ENCODE measurements around the gene CPNE6. TPM values are rescaled to one million over a fixed set of nuclear protein-coding genes. Genes with fewer than 3 reads are reported as not detected.

CPNE6 gene
- total and polyA plus RNA-seq, 2 of the 13 experiments (the other 11 are each of a cell fraction or from before 2014, with no cell fraction given): not detected

DNA sequence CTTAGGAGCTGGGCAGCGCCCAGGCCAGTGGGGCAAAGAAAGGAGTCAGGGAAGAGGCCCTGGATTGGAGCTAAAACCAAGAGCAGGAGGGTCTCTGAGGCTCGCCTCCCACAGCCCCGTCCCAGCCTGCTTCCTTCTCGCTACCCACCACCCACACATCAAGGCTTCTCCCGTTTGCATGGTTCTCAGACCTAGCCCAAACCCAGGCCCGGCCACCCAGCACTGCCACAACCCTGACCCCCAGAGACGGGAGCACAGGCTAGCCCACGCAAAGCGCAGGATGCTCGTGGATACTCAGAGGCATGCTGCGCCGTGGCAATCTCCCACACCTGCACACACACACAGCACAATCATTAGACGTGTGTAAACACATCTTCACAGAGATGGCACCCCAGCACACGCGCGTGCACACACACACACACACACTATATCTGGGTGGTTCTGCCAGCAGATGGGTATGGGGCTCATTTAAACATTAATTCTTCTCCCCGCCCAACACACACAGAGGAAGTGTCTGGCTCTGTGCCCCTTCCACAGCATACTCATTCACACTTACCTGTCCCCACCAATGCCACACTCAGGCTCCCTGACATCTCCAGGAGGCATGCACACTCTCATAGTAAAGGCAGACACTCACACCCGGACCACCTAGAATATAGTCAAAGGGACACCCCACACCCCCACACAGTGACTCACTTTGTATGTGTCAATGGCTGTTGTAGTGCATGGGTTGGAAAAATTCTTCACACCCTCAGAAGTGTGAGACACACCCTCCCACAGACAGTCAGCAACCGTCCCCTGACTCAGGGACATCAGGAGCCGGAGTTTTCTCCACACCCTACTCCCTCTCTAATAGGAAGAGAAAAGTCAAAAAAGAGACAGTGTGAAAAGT lies 18.5 kb upstream of the CPNE6 start (continued):
- TF ChIP-seq, protein P1, sequence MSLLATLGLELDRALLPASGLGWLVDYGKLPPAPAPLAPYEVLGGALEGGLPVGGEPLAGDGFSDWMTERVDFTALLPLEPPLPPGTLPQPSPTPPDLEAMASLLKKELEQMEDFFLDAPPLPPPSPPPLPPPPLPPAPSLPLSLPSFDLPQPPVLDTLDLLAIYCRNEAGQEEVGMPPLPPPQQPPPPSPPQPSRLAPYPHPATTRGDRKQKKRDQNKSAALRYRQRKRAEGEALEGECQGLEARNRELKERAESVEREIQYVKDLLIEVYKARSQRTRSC (CRISPR knock-in tag; IDR thresholded peaks at IDR 0.05; ENCODE audit: low read depth): no peak
- 0 out of 2 replicates have a peak, but pooled peaks have one; percentile 48 for TF ChIP-seq TRIM24 (CRISPR knock-in tag; IDR thresholded peaks at IDR 0.05)
- no peak for TF ChIP-seq SAP130 (CRISPR knock-in tag; IDR thresholded peaks at IDR 0.05; ENCODE audit: low read depth)
- TF ChIP-seq MYNN (CRISPR knock-in tag; IDR thresholded peaks at IDR 0.05; ENCODE audit: low read depth): no peak
- TF ChIP-seq ZNF160 (CRISPR knock-in tag; IDR thresholded peaks at IDR 0.05): no peak
- TF ChIP-seq ZNF570 (CRISPR knock-in tag; IDR thresholded peaks at IDR 0.05; ENCODE audit: borderline replicate concordance): 0 out of 2 replicates have a peak, but pooled peaks have one; percentile 21
- no peak for TF ChIP-seq ZBTB1 (CRISPR knock-in tag; IDR thresholded peaks at IDR 0.05; ENCODE audit: borderline replicate concordance)
- no peak for TF ChIP-seq HDAC6 (IDR thresholded peaks at IDR 0.05; ENCODE audit: low read depth, low read length)
- TF ChIP-seq SIX1 (CRISPR knock-in tag; IDR thresholded peaks at IDR 0.05; ENCODE audit: borderline replicate concordance): no peak
- TF ChIP-seq ATF1 (CRISPR knock-in tag; IDR thresholded peaks at IDR 0.05): no peak
- TF ChIP-seq ZNF350 (CRISPR knock-in tag; IDR thresholded peaks at IDR 0.05; ENCODE audit: borderline replicate concordance, low read depth): peak; percentile 26
- peak; percentile 43; the same call in 1 of the 2 replicates for TF ChIP-seq ZNF749 (CRISPR knock-in tag; IDR thresholded peaks at IDR 0.05; ENCODE audit: borderline replicate concordance)
- 0 out of 2 replicates have a peak, but pooled peaks have one; percentile 60 for TF ChIP-seq ZNF616 (CRISPR knock-in tag; IDR thresholded peaks at IDR 0.05; ENCODE audit: low read depth)
- no peak for TF ChIP-seq ZNF720 (CRISPR knock-in tag; IDR thresholded peaks at IDR 0.05)
- no peak for TF ChIP-seq ATF7 (IDR thresholded peaks at IDR 0.05)
- TF ChIP-seq ATF7 (CRISPR knock-in tag; IDR thresholded peaks at IDR 0.05): 0 out of 2 replicates have a peak, but pooled peaks have one; percentile 1
- 0 out of 2 replicates have a peak, but pooled peaks have one; percentile 24 for TF ChIP-seq ZNF343 (CRISPR knock-in tag; IDR thresholded peaks at IDR 0.05)
- TF ChIP-seq, protein P2, sequence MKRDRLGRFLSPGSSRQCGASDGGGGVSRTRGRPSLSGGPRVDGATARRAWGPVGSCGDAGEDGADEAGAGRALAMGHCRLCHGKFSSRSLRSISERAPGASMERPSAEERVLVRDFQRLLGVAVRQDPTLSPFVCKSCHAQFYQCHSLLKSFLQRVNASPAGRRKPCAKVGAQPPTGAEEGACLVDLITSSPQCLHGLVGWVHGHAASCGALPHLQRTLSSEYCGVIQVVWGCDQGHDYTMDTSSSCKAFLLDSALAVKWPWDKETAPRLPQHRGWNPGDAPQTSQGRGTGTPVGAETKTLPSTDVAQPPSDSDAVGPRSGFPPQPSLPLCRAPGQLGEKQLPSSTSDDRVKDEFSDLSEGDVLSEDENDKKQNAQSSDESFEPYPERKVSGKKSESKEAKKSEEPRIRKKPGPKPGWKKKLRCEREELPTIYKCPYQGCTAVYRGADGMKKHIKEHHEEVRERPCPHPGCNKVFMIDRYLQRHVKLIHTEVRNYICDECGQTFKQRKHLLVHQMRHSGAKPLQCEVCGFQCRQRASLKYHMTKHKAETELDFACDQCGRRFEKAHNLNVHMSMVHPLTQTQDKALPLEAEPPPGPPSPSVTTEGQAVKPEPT (CRISPR knock-in tag; IDR thresholded peaks at IDR 0.05; ENCODE audit: low read depth): 0 out of 2 replicates have a peak, but pooled peaks have one; percentile 15
- TF ChIP-seq ZNF329 (CRISPR knock-in tag; IDR thresholded peaks at IDR 0.05; ENCODE audit: low read depth): 0 out of 2 replicates have a peak, but pooled peaks have one; percentile 6
- no peak for TF ChIP-seq ZNF577 (CRISPR knock-in tag; IDR thresholded peaks at IDR 0.05; ENCODE audit: borderline replicate concordance, low read depth)
- no peak for TF ChIP-seq POGZ (CRISPR knock-in tag; IDR thresholded peaks at IDR 0.05)
- TF ChIP-seq GTF3A (CRISPR knock-in tag; conservative IDR thresholded peaks at IDR 0.05): no peak
- TF ChIP-seq CBX1 (IDR thresholded peaks at IDR 0.05; ENCODE audit: low read depth): no peak
- 0 out of 2 replicates have a peak, but pooled peaks have one; percentile 43 for TF ChIP-seq ZFP90 (CRISPR knock-in tag; IDR thresholded peaks at IDR 0.05; ENCODE audit: borderline replicate concordance)
- no peak for TF ChIP-seq TBP (CRISPR knock-in tag; IDR thresholded peaks at IDR 0.05)
- 0 out of 2 replicates have a peak, but pooled peaks have one; percentile 20 for TF ChIP-seq ZNF441 (CRISPR knock-in tag; IDR thresholded peaks at IDR 0.05; ENCODE audit: borderline replicate concordance)

Measured in HepG2 (cell line).